PC-9 (cell line): ENCODE measurements around the gene CIDEA. TPM values are rescaled to one million over a fixed set of nuclear protein-coding genes. Genes with fewer than 3 reads are reported as not detected.

ENCODE experiments used
- BruUV-seq: library from RNA; stranded (reverse); fragments of 400-500 nt; replicated peaks from 2 replicates; lab custom pipeline; 2021; lab: Mats Ljungman, UMichigan
- CTCF ChIA-PET: fragments of 300-600 bp; sonication (Branson Sonifier 250); formaldehyde crosslinking; loops from one replicate; lab custom pipeline; 2022; ENCODE audit warnings: antibody characterized with exemption; lab: Charles Lee
- POLR2A ChIA-PET: fragments of 300-600 bp; sonication (Branson Sonifier 250); formaldehyde crosslinking; loops from one replicate; lab custom pipeline; 2022; ENCODE audit warnings: antibody characterized with exemption; ENCODE audit not compliant: unreplicated experiment; lab: Charles Lee
- DNase-seq, 2 experiments: peaks; one replicate each; pipeline versions ENCODE4 v3.0.0 to v3.0.0-alpha.2; 2015 to 2022; ENCODE audit warnings: mixed read lengths in 1 of 2
- H2AFZ ChIP-seq: fragments of 200-600 bp; sonication (generic); 2 replicates; pipeline ENCODE4 v1.8.1; 2017; ENCODE audit warnings: antibody characterized with exemption
- H3F3A ChIP-seq: fragments of 200-600 bp; sonication (generic); 2 replicates; pipeline ENCODE4 v1.8.1; 2017; ENCODE audit warnings: antibody characterized with exemption, mild to moderate bottlenecking, low read depth; ENCODE audit not compliant: insufficient read depth
- H3K27ac ChIP-seq: fragments of 200-600 bp; sonication (generic); 2 replicates; pipeline ENCODE4 v1.6.1; 2016; ENCODE audit warnings: mixed run types
- H3K27me3 ChIP-seq: fragments of 200-600 bp; sonication (generic); 2 replicates; pipeline ENCODE4 v1.6.1; 2016; ENCODE audit warnings: low read depth, mixed run types; ENCODE audit not compliant: insufficient read depth
- H3K36me3 ChIP-seq: fragments of 200-600 bp; sonication (generic); 2 replicates; pipeline ENCODE4 v1.6.1; 2016; ENCODE audit warnings: low read depth, mixed run types
- H3K4me1 ChIP-seq: fragments of 200-600 bp; sonication (generic); replicated peaks from 2 replicates; pipeline ENCODE4 v1.6.1; 2016; ENCODE audit warnings: mixed run types; ENCODE audit not compliant: insufficient read depth
- H3K4me2 ChIP-seq: fragments of 200-600 bp; sonication (generic); 2 replicates; pipeline ENCODE4 v1.6.1; 2017; ENCODE audit warnings: mixed run types
- H3K4me3 ChIP-seq: fragments of 200-600 bp; sonication (generic); 2 replicates; pipeline ENCODE4 v1.6.1; 2016; ENCODE audit warnings: mixed run types
- H3K79me2 ChIP-seq: fragments of 200-600 bp; sonication (generic); 2 replicates; pipeline ENCODE4 v1.6.1; 2017; ENCODE audit warnings: low read depth, mixed run types
- H3K9me2 ChIP-seq: fragments of 200-600 bp; sonication (generic); 2 replicates; pipeline ENCODE4 v1.8.1; 2017; ENCODE audit warnings: mild to moderate bottlenecking; ENCODE audit not compliant: insufficient read depth
- H3K9me3 ChIP-seq: fragments of 200-600 bp; sonication (generic); 2 replicates; pipeline ENCODE4 v1.8.1; 2016; ENCODE audit warnings: low read depth; ENCODE audit not compliant: insufficient read depth
- H4K20me1 ChIP-seq: fragments of 200-600 bp; sonication (generic); 2 replicates; pipeline ENCODE4 v1.8.1; 2017; ENCODE audit not compliant: insufficient read depth
- CTCF ChIP-seq: fragments of 200-600 bp; sonication (generic); conservative IDR thresholded peaks from 2 replicates; pipeline ENCODE4 v1.6.1; 2017; ENCODE audit warnings: mixed run types, antibody characterized with exemption, mild to moderate bottlenecking, moderate library complexity
- EZH2 ChIP-seq: fragments of 200-600 bp; sonication (generic); IDR thresholded peaks from 2 replicates; pipeline ENCODE4 v1.8.0; 2017; ENCODE audit warnings: antibody characterized with exemption, low read depth
- intact Hi-C: fragments of 100-400 bp; cut with micrococcal nuclease; formaldehyde crosslinking; loops from one replicate; pipeline ENCODE4 v1.10.0; 2022; ENCODE audit not compliant: unreplicated experiment
- total RNA-seq: library from RNA; stranded (reverse); gene quantifications from 2 replicates; pipeline ENCODE4 v1.2.3, GENCODE V29; 2021

Gene CIDEA
- total RNA-seq, 1 experiment from 2014 or later, result not detected

- Histone ChIP-seq H3F3A (no peaks in the 10 kb centered on the region; the same call in 1 of the 2 replicates), H3K9me2 (no peaks in the 10 kb centered on the region), H3K27me3 (no peaks in the 10 kb centered on the region), H4K20me1 (no peaks in the 10 kb centered on the region), H2AFZ (no peak overlapping the region), H3K79me2 (no peaks in the 10 kb centered on the region), H3K27ac (no peak overlapping the region), H3K36me3 (no peaks in the 10 kb centered on the region), H3K4me2 (no peak overlapping the region), H3K4me3 (no peak overlapping the region), H3K9me3 (peaks cover 4% of the 10 kb centered on the region; the same call in 1 of the 2 replicates), H3K4me1 (0 out of 2 replicates have a peak, but pooled peaks cover 6% of the 10 kb centered on the region)
- no peak for DNase-seq
- POLR2A ChIA-PET, result no interaction called here
- TF ChIP-seq CTCF (no peak), EZH2 (no peak)
- BruUV-seq, result no TSS peak
- intact Hi-C loops, result no loop called here
- CTCF ChIA-PET, result no interaction called here
Observed at GRCh38 chr18:12312976-12313375, 58.8 kb downstream of the CIDEA start.

DNA sequence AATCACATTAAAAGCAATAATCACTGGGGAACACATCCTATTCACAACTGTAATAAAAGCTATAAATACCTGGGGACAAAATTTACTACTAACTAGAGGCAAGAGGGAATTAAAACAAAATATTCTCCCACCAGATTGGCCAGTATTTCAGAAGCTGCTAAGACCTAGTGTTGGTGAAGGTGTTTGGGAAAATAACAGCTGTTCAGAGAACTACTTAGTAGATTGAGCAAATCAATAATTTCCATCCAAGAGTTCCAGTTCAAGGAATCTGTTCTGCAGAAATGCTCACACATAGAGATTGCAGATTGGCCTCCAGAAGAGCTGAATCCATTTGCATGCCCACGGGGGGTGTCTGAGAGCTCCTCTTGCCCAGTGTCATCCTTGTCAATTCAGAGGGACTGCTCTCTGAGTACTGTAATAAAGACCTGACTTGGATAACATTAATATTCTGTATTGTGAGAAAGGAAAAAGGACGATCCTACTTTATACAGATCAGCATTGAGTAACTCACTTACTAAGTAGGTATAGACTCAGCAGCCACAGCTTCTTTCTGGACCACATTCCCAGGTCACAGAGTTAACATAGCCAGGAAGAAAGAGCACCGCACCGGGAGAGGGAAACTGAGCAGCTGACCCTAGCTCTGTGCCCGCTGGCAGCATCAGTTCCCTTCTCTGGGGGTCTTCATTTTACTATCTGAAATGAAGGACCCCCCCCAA, 59.5 kb downstream of the CIDEA start:
- CTCF ChIA-PET, result no interaction called here
- BruUV-seq, result no TSS peak
- DNase-seq, result no peak
- intact Hi-C loops, result no loop called here
- Histone ChIP-seq H3K9me2 (no peaks in the 10 kb centered on the region), H3K4me3 (no peak overlapping the region), H3K9me3 (peaks cover 4% of the 10 kb centered on the region; the same call in 1 of the 2 replicates), H2AFZ (no peak overlapping the region), H3K27ac (no peak overlapping the region), H3F3A (no peaks in the 10 kb centered on the region; the same call in 1 of the 2 replicates), H4K20me1 (no peaks in the 10 kb centered on the region), H3K27me3 (no peaks in the 10 kb centered on the region), H3K79me2 (no peaks in the 10 kb centered on the region), H3K36me3 (no peaks in the 10 kb centered on the region), H3K4me2 (no peak overlapping the region), H3K4me1 (0 out of 2 replicates have a peak, but pooled peaks cover 6% of the 10 kb centered on the region)
- POLR2A ChIA-PET, result no interaction called here
- TF ChIP-seq CTCF (no peak), EZH2 (no peak)

DNA sequence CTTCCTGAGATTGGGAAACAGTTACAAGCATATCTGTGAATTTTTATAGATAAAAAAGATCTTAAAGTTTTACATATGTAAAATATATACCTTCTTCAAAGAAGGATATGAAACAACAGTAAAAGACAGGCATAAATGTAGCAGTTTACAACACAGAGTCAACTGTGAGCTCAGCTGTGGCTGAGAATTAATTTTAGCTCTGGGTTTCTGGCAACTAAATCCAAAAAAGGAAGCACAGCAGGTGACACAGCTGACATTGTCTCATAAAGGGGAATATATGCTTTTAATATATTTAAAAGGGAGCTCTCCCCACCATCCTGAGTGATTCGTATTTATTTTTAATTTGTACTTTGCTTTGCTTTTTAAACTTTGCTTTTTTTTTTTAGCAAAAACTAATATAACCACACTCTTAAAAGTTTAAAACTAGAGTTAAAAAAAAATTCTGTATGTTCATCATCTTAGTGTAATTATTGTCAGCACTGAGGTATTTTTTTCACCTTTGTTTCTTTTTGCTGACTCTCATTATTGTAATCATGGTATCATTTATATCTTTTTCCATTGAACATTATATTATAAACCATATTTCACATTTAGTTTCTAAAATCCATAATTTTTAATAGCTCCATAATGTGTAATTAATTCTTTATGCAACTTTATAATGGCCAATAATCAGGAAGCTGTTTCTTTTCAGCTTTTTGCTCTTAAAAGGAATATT, 60.6 kb downstream of the CIDEA start:
- no peak overlapping the region for H3K4me2 ChIP-seq
- intact Hi-C loops, result no loop called here
- no peaks in the 10 kb centered on the region for H3K27me3 ChIP-seq
- no peaks in the 10 kb centered on the region for H4K20me1 ChIP-seq
- H3K4me3 ChIP-seq, result no peak overlapping the region
- ChIA-PET CTCF (interaction anchor here (1.4 to 1.8 kb wide), 2 partner anchors 13 to 43 kb away, joined by 5 to 6 read pairs; no protein-coding TSS in a partner anchor), POLR2A (interaction anchor here (0.6 kb wide), 1 partner anchor 344 kb away, joined by 4 read pairs; no protein-coding TSS in a partner anchor)
- no peaks in the 10 kb centered on the region; the same call in 1 of the 2 replicates for H3F3A ChIP-seq
- no peaks in the 10 kb centered on the region for H3K9me2 ChIP-seq
- peaks cover 4% of the 10 kb centered on the region; the same call in 1 of the 2 replicates for H3K9me3 ChIP-seq
- BruUV-seq, result no TSS peak
- no peaks in the 10 kb centered on the region for H3K36me3 ChIP-seq
- TF ChIP-seq EZH2 (no peak), CTCF (no peak)
- H3K79me2 ChIP-seq, result no peaks in the 10 kb centered on the region
- no peaks in the 10 kb centered on the region for H3K4me1 ChIP-seq
- no peak for DNase-seq
- no peak overlapping the region for H2AFZ ChIP-seq
- no peak overlapping the region for H3K27ac ChIP-seq
